ENCODE measurements around the gene ADGRG6.

DNA sequence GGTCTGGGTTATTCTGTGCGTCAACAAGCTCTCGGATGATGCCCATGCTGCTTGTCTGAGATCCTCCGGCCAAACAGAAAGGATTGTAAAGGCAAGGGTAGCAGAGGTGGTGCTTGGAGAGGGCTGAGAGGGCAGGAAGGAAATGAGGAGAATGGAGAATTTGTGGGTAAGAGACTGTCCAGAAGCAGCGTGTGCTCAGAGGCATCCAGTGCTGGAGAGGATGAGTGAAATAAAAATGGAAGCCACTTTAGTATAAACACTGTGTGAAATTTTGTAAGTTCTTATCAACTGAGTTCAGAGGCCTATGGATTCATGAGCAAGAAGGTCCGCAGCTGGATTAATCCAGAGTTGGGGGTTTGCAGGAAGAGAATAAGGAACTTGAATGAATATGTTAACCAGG, 59.5 kb downstream of the ADGRG6 start:
- TF ChIP-seq, protein P1, sequence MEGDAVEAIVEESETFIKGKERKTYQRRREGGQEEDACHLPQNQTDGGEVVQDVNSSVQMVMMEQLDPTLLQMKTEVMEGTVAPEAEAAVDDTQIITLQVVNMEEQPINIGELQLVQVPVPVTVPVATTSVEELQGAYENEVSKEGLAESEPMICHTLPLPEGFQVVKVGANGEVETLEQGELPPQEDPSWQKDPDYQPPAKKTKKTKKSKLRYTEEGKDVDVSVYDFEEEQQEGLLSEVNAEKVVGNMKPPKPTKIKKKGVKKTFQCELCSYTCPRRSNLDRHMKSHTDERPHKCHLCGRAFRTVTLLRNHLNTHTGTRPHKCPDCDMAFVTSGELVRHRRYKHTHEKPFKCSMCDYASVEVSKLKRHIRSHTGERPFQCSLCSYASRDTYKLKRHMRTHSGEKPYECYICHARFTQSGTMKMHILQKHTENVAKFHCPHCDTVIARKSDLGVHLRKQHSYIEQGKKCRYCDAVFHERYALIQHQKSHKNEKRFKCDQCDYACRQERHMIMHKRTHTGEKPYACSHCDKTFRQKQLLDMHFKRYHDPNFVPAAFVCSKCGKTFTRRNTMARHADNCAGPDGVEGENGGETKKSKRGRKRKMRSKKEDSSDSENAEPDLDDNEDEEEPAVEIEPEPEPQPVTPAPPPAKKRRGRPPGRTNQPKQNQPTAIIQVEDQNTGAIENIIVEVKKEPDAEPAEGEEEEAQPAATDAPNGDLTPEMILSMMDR (conservative IDR thresholded peaks at IDR 0.05; ENCODE audit: low read length), result no peak
- TF ChIP-seq EZH2phosphoT487 (IDR thresholded peaks at IDR 0.05; ENCODE audit: borderline replicate concordance), result no peak
